Lower leg skin (tissue), 4 donors: ENCODE measurements around the gene PDGFD. TPM values are rescaled to one million over a fixed set of nuclear protein-coding genes. Genes with fewer than 3 reads are reported as not detected.

Experiments used
- DNase-seq, 2 donors: peaks; one replicate each; pipeline ENCODE4 v3.0.0-alpha.2; 2019; ENCODE audit warnings: low spot score in 2 of 2
- H3K4me3 ChIP-seq: fragments of 200-600 bp; sonication (generic); 2 replicates; pipeline ENCODE4 v1.5.1; 2017; ENCODE audit warnings: mild to moderate bottlenecking, low read depth; ENCODE audit not compliant: poor library complexity, severe bottlenecking
- CTCF ChIP-seq, 3 donors: fragments of 450-650 bp; IDR thresholded peaks; one replicate each; pipeline ENCODE4 v1.5.1; 2016; ENCODE audit warnings: antibody characterized with exemption in 3 of 3, mild to moderate bottlenecking in 3 of 3, moderate library complexity in 2 of 3
- POLR2A ChIP-seq, 2 donors: fragments of 450-650 bp; IDR thresholded peaks; one replicate each; pipeline ENCODE4 v1.6.1; 2016 to 2017; ENCODE audit warnings: antibody characterized with exemption in 2 of 2, mild to moderate bottlenecking in 1 of 2, moderate library complexity in 1 of 2
- WGBS, 2 donors: methylation state at CpG; one replicate each; pipeline ENCODE4 v1.1.5; 2018; 5-methylcytosine and 5-hydroxymethylcytosine counted together
- intact Hi-C: fragments of 100-400 bp; cut with DNase I; formaldehyde crosslinking; loops from one replicate; pipeline ENCODE4 v1.15.0; 2023; ENCODE audit warnings: low total_unique reads
- total RNA-seq, 4 donors: library from RNA; depleted of rRNA; stranded (reverse); fragments of >200 nt; gene quantifications; one replicate each; pipeline ENCODE4 v1.1.0, GENCODE V29; 2016

PDGFD gene
- total RNA-seq, 4 donors from 2014 or later, result 6.8 to 15.1 (median 10.5) TPM

GRCh38 chr11:104191124-104191523, 27.2 kb upstream of the PDGFD start:
- intact Hi-C loops, result no loop called here
- 87 to 89% methylated on average over 3 of the region's 3 CpGs for WGBS, 2 donors
- no peak for DNase-seq
- TF ChIP-seq CTCF (IDR thresholded peaks at IDR 0.05) (no peak), POLR2A (IDR thresholded peaks at IDR 0.05) (no peak)
- H3K4me3 ChIP-seq, result no peak overlapping the region

DNA sequence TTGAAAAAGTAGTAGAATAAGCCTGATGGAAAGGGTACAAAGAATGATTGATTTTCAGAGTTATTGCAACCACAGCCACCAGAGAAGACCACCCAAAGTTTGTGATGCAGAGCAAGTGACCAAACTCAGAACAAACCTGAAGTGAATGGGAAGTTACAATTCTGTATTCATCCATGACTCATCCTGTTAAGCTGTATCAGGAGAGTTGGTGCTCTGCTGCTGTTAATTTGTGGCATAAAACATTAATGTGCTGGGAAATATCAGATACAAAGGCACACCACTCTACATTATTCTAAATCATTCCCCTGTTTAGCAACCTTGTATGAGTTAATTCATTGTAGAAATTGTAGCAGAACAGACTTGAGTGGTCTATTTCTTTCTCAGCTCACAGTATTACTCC, 19.6 kb upstream of the PDGFD start:
- no peak overlapping the region for H3K4me3 ChIP-seq
- no peak for TF ChIP-seq POLR2A (IDR thresholded peaks at IDR 0.05)
- TF ChIP-seq CTCF (IDR thresholded peaks at IDR 0.05), result no peak

GRCh38 chr11:104175769-104176168, 11.8 kb upstream of the PDGFD start:
- TF ChIP-seq POLR2A (IDR thresholded peaks at IDR 0.05), result no peak
- no peak for TF ChIP-seq CTCF (IDR thresholded peaks at IDR 0.05)
- 92 to 97% methylated on average over 1 of the region's 1 CpG for WGBS, 2 donors
- DNase-seq, result no peak
- intact Hi-C loops, result no loop called here
- H3K4me3 ChIP-seq, result no peak overlapping the region

More for the DNA sequence above, 19.6 kb upstream of the PDGFD start:
- no peak for DNase-seq
- intact Hi-C loops, result no loop called here

DNA sequence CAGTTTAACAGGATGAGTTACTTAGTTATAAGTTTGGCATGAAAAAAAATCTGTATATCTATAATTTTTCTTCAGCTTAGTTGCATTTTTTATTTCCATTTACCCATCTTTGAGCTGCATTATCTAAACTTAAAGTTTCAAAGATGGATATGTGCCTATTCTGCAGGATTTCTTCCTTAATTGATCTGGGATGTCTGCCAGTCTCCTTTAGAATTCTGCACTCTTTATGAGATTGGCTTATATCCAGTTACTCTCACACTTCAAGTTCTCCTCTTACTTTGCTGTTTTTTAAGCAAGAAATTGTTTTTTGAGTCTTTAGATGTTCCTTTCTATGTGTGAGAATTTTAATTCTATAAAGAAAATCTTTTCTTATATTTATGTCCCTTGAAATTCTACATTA, 5.1 kb upstream of the PDGFD start:
- TF ChIP-seq POLR2A (IDR thresholded peaks at IDR 0.05) (no peak), CTCF (IDR thresholded peaks at IDR 0.05) (no peak)
- H3K4me3 ChIP-seq, result no peak overlapping the region
- intact Hi-C loops, result no loop called here
- no peak for DNase-seq

GRCh38 chr11:104165014-104165413, 1.1 kb upstream of the PDGFD start:
- H3K4me3 ChIP-seq, result no peak overlapping the region
- no peak for DNase-seq
- intact Hi-C loops, result no loop called here
- TF ChIP-seq CTCF (IDR thresholded peaks at IDR 0.05) (no peak), POLR2A (IDR thresholded peaks at IDR 0.05) (no peak)
- 75 to 86% methylated on average over 7 of the region's 7 CpGs for WGBS, 2 donors
